ENCODE data around the gene ARPC2.
A peak's percentile ranks its signal among the peaks of the same experiment; 100 is the strongest.

Gene ARPC2

GRCh38 chr2:218217360-218218267 lies 625 bp downstream of the ARPC2 start:
- DNase-seq (ENCODE audit: low read depth) = peak; percentile 47

- DNase-seq (ENCODE audit: low read depth) = no peak
Measured at GRCh38 chr2:218218268-218219185, 1.5 kb downstream of the ARPC2 start.

- DNase-seq (ENCODE audit: low read depth) = no peak
Measured at GRCh38 chr2:218219934-218220333, 2.9 kb downstream of the ARPC2 start.

- DNase-seq (ENCODE audit: low read depth) = no peak
Measured at GRCh38 chr2:218221000-218221399, 4.0 kb downstream of the ARPC2 start.

GRCh38 chr2:218223046-218223445 lies 6.1 kb downstream of the ARPC2 start:
- DNase-seq (ENCODE audit: low read depth) = no peak

- no peak for DNase-seq (ENCODE audit: low read depth)
Measured at GRCh38 chr2:218224186-218224585, 7.2 kb downstream of the ARPC2 start.

GRCh38 chr2:218226903-218227302 lies 9.9 kb downstream of the ARPC2 start:
- no peak for DNase-seq (ENCODE audit: low read depth)

- no peak for DNase-seq (ENCODE audit: low read depth)
Measured at GRCh38 chr2:218228366-218229090, 11.5 kb downstream of the ARPC2 start.

- no peak for DNase-seq (ENCODE audit: low read depth)
Measured at GRCh38 chr2:218229239-218229638, 12.2 kb downstream of the ARPC2 start.

- no peak for DNase-seq (ENCODE audit: low read depth)
Measured at GRCh38 chr2:218229851-218230250, 12.9 kb downstream of the ARPC2 start.

- DNase-seq (ENCODE audit: low read depth) = no peak
Measured at GRCh38 chr2:218230882-218231281, 13.9 kb downstream of the ARPC2 start.

- no peak for DNase-seq (ENCODE audit: low read depth)
Measured at GRCh38 chr2:218233543-218233942, 16.6 kb downstream of the ARPC2 start.

GRCh38 chr2:218234521-218234920 lies 17.5 kb downstream of the ARPC2 start:
- DNase-seq (ENCODE audit: low read depth) = no peak

- no peak for DNase-seq (ENCODE audit: low read depth)
Measured at GRCh38 chr2:218235017-218235416, 18.0 kb downstream of the ARPC2 start.

- no peak for DNase-seq (ENCODE audit: low read depth)
Measured at GRCh38 chr2:218236829-218237228, 19.8 kb downstream of the ARPC2 start.

GRCh38 chr2:218238887-218239286 lies 21.9 kb downstream of the ARPC2 start:
- DNase-seq (ENCODE audit: low read depth) = no peak

GRCh38 chr2:218244204-218244603 lies 27.2 kb downstream of the ARPC2 start:
- DNase-seq (ENCODE audit: low read depth) = no peak

- no peak for DNase-seq (ENCODE audit: low read depth)
Measured at GRCh38 chr2:218244665-218245064, 27.7 kb downstream of the ARPC2 start.

- DNase-seq (ENCODE audit: low read depth) = no peak
Measured at GRCh38 chr2:218245214-218245613, 28.2 kb downstream of the ARPC2 start.

- no peak for DNase-seq (ENCODE audit: low read depth)
Measured at GRCh38 chr2:218249691-218250090, 32.7 kb downstream of the ARPC2 start.

GRCh38 chr2:218252509-218253231 lies 35.7 kb downstream of the ARPC2 start:
- DNase-seq (ENCODE audit: low read depth) = no peak

GRCh38 chr2:218253232-218253625 lies 36.2 kb downstream of the ARPC2 start:
- DNase-seq (ENCODE audit: low read depth) = no peak
